ENCODE measurements around the gene ST6GAL1. TPM values are rescaled to one million over a fixed set of nuclear protein-coding genes. Genes with fewer than 3 reads are reported as not detected.
A peak's percentile ranks its signal among the peaks of the same experiment; 100 is the strongest.

ST6GAL1 gene
- polyA plus RNA-seq, 3 donors = 19.0 to 24.4 (median 20.5) TPM

- TF ChIP-seq CTCF (IDR thresholded peaks at IDR 0.05) = no peak
- H3K36me3 Mint-ChIP-seq = peaks cover 72 to 73% of the 10 kb centered on the region in 2 donors
- Histone ChIP-seq H3K9ac (ENCODE audit: insufficient read depth, low read length, poor library complexity, severe bottlenecking) (no peak overlapping the region), H3K27me3 (ENCODE audit: control insufficient read depth in 2 of 2, insufficient read depth in 2 of 2, low read length in 2 of 2) (no peaks in the 10 kb centered on the region), H3K4me2 (replicated peaks; ENCODE audit: extremely low read depth, low read length, poor library complexity, severe bottlenecking) (no peak overlapping the region), H3K79me2 (ENCODE audit: insufficient read depth, low read length) (no peaks in the 10 kb centered on the region), H3K9me3 (replicated peaks in 1 of 2; ENCODE audit: control insufficient read depth in 1 of 2, insufficient read depth in 1 of 2, low read length in 2 of 2) (no peaks in the 10 kb centered on the region), H3K4me3 (replicated peaks in 1 of 3; ENCODE audit: low read depth in 2 of 3, low read length in 3 of 3) (no peak overlapping the region), H3K27ac (ENCODE audit: low read depth in 1 of 2, low read length in 2 of 2) (no peak overlapping the region), H3K36me3 (replicated peaks in 1 of 2; ENCODE audit: control insufficient read depth in 1 of 2, insufficient read depth in 2 of 2, low read length in 2 of 2) (peaks cover 45 to 81% of the 10 kb centered on the region in 2 donors), H2AFZ (ENCODE audit: insufficient read depth, low read depth, low read length, poor library complexity, severe bottlenecking) (no peak overlapping the region), H3K4me1 (ENCODE audit: control insufficient read depth in 1 of 2, insufficient read depth in 2 of 2, low read length in 2 of 2) (peaks cover 10 to 11% of the 10 kb centered on the region in 2 donors), H4K20me1 (ENCODE audit: insufficient read depth, low read length) (no peaks in the 10 kb centered on the region)
- intact Hi-C loops (cut with micrococcal nuclease) = no loop called here
- no peaks in the 10 kb centered on the region for H3K27me3 Mint-ChIP-seq (ENCODE audit: low read depth in 3 of 3)
- H3K4me3 Mint-ChIP-seq = no peak overlapping the region
- H3K9me3 Mint-ChIP-seq = peaks cover 0 to 1% (median 0%) of the 10 kb centered on the region in 7 donors
- DNase-seq = no peak
- peaks cover 9% of the 10 kb centered on the region for H3K4me1 Mint-ChIP-seq
- peak overlapping the region in 1 of 7 donors; percentile 7 for H3K27ac Mint-ChIP-seq
These were observed 144.5 kb downstream of the ST6GAL1 start for GRCh38 chr3:187074846-187075245.

GRCh38 chr3:187076297-187076696 is 146.0 kb downstream of the ST6GAL1 start:
- WGBS (ENCODE audit: insufficient coverage) = 89% methylated on average over 1 of the region's 6 CpGs

More at GRCh38 chr3:187076297-187076696, 146.0 kb downstream of the ST6GAL1 start:
- peaks cover 59 to 61% of the 10 kb centered on the region in 2 donors for H3K36me3 Mint-ChIP-seq
- H3K27ac Mint-ChIP-seq = peak overlapping the region in 1 of 7 donors; percentile 58
- no peaks in the 10 kb centered on the region for H3K79me2 ChIP-seq (ENCODE audit: insufficient read depth, low read length)
- H3K9ac ChIP-seq (ENCODE audit: insufficient read depth, low read length, poor library complexity, severe bottlenecking) = no peak overlapping the region
- no peaks in the 10 kb centered on the region for H3K27me3 ChIP-seq (ENCODE audit: control insufficient read depth in 2 of 2, insufficient read depth in 2 of 2, low read length in 2 of 2)
- peaks cover 10 to 11% of the 10 kb centered on the region in 2 donors for H3K4me1 ChIP-seq (ENCODE audit: control insufficient read depth in 1 of 2, insufficient read depth in 2 of 2, low read length in 2 of 2)
- peaks cover 0 to 2% (median 0%) of the 10 kb centered on the region in 7 donors for H3K9me3 Mint-ChIP-seq
- H2AFZ ChIP-seq (ENCODE audit: insufficient read depth, low read depth, low read length, poor library complexity, severe bottlenecking) = no peak overlapping the region
- no peaks in the 10 kb centered on the region for H3K9me3 ChIP-seq (replicated peaks in 1 of 2; ENCODE audit: control insufficient read depth in 1 of 2, insufficient read depth in 1 of 2, low read length in 2 of 2)
- H3K27me3 Mint-ChIP-seq (ENCODE audit: low read depth in 3 of 3) = peaks cover 0 to under 1% (median 0%) of the 10 kb centered on the region in 3 donors
- no peak overlapping the region for H3K4me3 ChIP-seq (replicated peaks in 1 of 3; ENCODE audit: low read depth in 2 of 3, low read length in 3 of 3)
- no peak overlapping the region for H3K4me3 Mint-ChIP-seq
- no peak overlapping the region for H3K4me2 ChIP-seq (replicated peaks; ENCODE audit: extremely low read depth, low read length, poor library complexity, severe bottlenecking)
- H3K4me1 Mint-ChIP-seq = peaks cover 9% of the 10 kb centered on the region
- DNase-seq = no peak
- no peaks in the 10 kb centered on the region for H4K20me1 ChIP-seq (ENCODE audit: insufficient read depth, low read length)
- H3K27ac ChIP-seq (ENCODE audit: low read depth in 1 of 2, low read length in 2 of 2) = no peak overlapping the region
- peaks cover 45 to 69% of the 10 kb centered on the region in 2 donors for H3K36me3 ChIP-seq (replicated peaks in 1 of 2; ENCODE audit: control insufficient read depth in 1 of 2, insufficient read depth in 2 of 2, low read length in 2 of 2)
- intact Hi-C loops (cut with micrococcal nuclease) = no loop called here
- TF ChIP-seq CTCF (IDR thresholded peaks at IDR 0.05) = no peak
